ENCODE measurements around the gene CSF3.
A peak's percentile ranks its signal among the peaks of the same experiment; 100 is the strongest.

Gene CSF3

GRCh38 chr17:40062329-40063186, 47.3 kb downstream of the CSF3 start, which contains the start of gene THRA:
TSS of gene THRA (plus strand) at chr17:40062965. CDS start at chr17:40074489, 11,524 bp downstream.
- DNase-seq, result peak; percentile 65 to 74

GRCh38 chr17:40063187-40063771, 48.0 kb downstream of the CSF3 start:
- no peak for DNase-seq

- peak in 1 of 2 donors; percentile 54 for DNase-seq
These were observed 48.8 kb downstream of the CSF3 start for GRCh38 chr17:40063901-40064531.

- DNase-seq, result peak in 1 of 2 donors; percentile 60
These were observed 49.9 kb downstream of the CSF3 start for GRCh38 chr17:40064971-40065768.

GRCh38 chr17:40065769-40066510, 50.7 kb downstream of the CSF3 start:
- DNase-seq, result no peak

Data from hippocampal formation (tissue), 2 donors.